ENCODE data around the gene NCK1. TPM values are rescaled to one million over a fixed set of nuclear protein-coding genes. Genes with fewer than 3 reads are reported as not detected.
"Not testable (repeated sequence)": the region's sequence is repeated elsewhere in the genome, so short reads cannot be mapped to it uniquely, and the experiment has no call there.

NCK1 gene
- total RNA-seq, 2 experiments from 2014 or later = 36.3 to 39.1 TPM

GRCh38 chr3:136973352-136973751 is 111.3 kb downstream of the NCK1 start:
- POLR2A ChIA-PET = no interaction called here
- no peak for DNase-seq
- CTCF ChIA-PET = no interaction called here

GRCh38 chr3:136974670-136975069 is 112.7 kb downstream of the NCK1 start:
- CTCF ChIA-PET = no interaction called here
- no peaks in the 10 kb centered on the region for H3K27me3 Mint-ChIP-seq (ENCODE audit: low read depth)

More at GRCh38 chr3:136973352-136973751, 111.3 kb downstream of the NCK1 start:
- peaks cover 18% of the 10 kb centered on the region for H3K9me3 Mint-ChIP-seq (ENCODE audit: insufficient read depth)
- no peaks in the 10 kb centered on the region for H3K4me1 Mint-ChIP-seq (ENCODE audit: low read depth)
- no peak overlapping the region for H3K27ac Mint-ChIP-seq
- no peak for ATAC-seq
- H3K27me3 Mint-ChIP-seq (ENCODE audit: low read depth) = no peaks in the 10 kb centered on the region
- peaks cover 5% of the 10 kb centered on the region for H3K36me3 Mint-ChIP-seq (ENCODE audit: low read depth)
- H3K4me3 Mint-ChIP-seq = no peak overlapping the region

GRCh38 chr3:136979204-136979603 is 117.2 kb downstream of the NCK1 start:
- H3K36me3 Mint-ChIP-seq (ENCODE audit: low read depth) = peaks cover 3% of the 10 kb centered on the region
- no peaks in the 10 kb centered on the region for H3K27me3 Mint-ChIP-seq (ENCODE audit: low read depth)
- no peak overlapping the region for H3K27ac Mint-ChIP-seq
- no peak for DNase-seq
- no peak overlapping the region for H3K4me3 Mint-ChIP-seq
- ATAC-seq = no peak
- ChIA-PET CTCF (no interaction called here), POLR2A (no interaction called here)
- H3K9me3 Mint-ChIP-seq (ENCODE audit: insufficient read depth) = peaks cover 9% of the 10 kb centered on the region
- H3K4me1 Mint-ChIP-seq (ENCODE audit: low read depth) = no peaks in the 10 kb centered on the region

More at GRCh38 chr3:136974670-136975069, 112.7 kb downstream of the NCK1 start:
- H3K4me1 Mint-ChIP-seq (ENCODE audit: low read depth) = no peaks in the 10 kb centered on the region
- no peak for DNase-seq
- no peak for ATAC-seq
- H3K27ac Mint-ChIP-seq = no peak overlapping the region
- POLR2A ChIA-PET = no interaction called here
- peaks cover 5% of the 10 kb centered on the region for H3K36me3 Mint-ChIP-seq (ENCODE audit: low read depth)
- H3K9me3 Mint-ChIP-seq (ENCODE audit: insufficient read depth) = peaks cover 18% of the 10 kb centered on the region
- H3K4me3 Mint-ChIP-seq = no peak overlapping the region

GRCh38 chr3:136979684-136980083 is 117.7 kb downstream of the NCK1 start:
- POLR2A ChIA-PET = no interaction called here
- no peak for ATAC-seq
- Mint-ChIP-seq H3K27me3 (ENCODE audit: low read depth) (no peaks in the 10 kb centered on the region), H3K4me3 (no peak overlapping the region), H3K36me3 (ENCODE audit: low read depth) (peaks cover 3% of the 10 kb centered on the region), H3K4me1 (ENCODE audit: low read depth) (no peaks in the 10 kb centered on the region), H3K9me3 (ENCODE audit: insufficient read depth) (peaks cover 4% of the 10 kb centered on the region), H3K27ac (no peak overlapping the region)
- CTCF ChIA-PET = no interaction called here
- DNase-seq = no peak

GRCh38 chr3:136982033-136982432 is 120.0 kb downstream of the NCK1 start:
- ChIA-PET POLR2A (no interaction called here), CTCF (no interaction called here)

GRCh38 chr3:136982520-136983138 is 120.6 kb downstream of the NCK1 start:
- Mint-ChIP-seq H3K27me3 (ENCODE audit: low read depth) (no peaks in the 10 kb centered on the region), H3K9me3 (ENCODE audit: insufficient read depth) (no peaks in the 10 kb centered on the region), H3K36me3 (ENCODE audit: low read depth) (no peaks in the 10 kb centered on the region), H3K4me3 (no peak overlapping the region), H3K4me1 (ENCODE audit: low read depth) (no peaks in the 10 kb centered on the region), H3K27ac (no peak overlapping the region)
- POLR2A ChIA-PET = no interaction called here
- CTCF ChIA-PET = interaction anchor here (1.5 kb wide), 1 partner anchor 50 kb away, joined by 3 read pairs; no protein-coding TSS in a partner anchor
- ATAC-seq (no peak), DNase-seq (no peak)

More at GRCh38 chr3:136982033-136982432, 120.0 kb downstream of the NCK1 start:
- Mint-ChIP-seq H3K27ac (no peak overlapping the region), H3K4me1 (ENCODE audit: low read depth) (no peaks in the 10 kb centered on the region), H3K36me3 (ENCODE audit: low read depth) (no peaks in the 10 kb centered on the region), H3K27me3 (ENCODE audit: low read depth) (no peaks in the 10 kb centered on the region), H3K4me3 (no peak overlapping the region), H3K9me3 (ENCODE audit: insufficient read depth) (no peaks in the 10 kb centered on the region)
- ATAC-seq = no peak
- no peak for DNase-seq

- no peaks in the 10 kb centered on the region for H3K9me3 Mint-ChIP-seq (ENCODE audit: insufficient read depth)
- H3K27me3 Mint-ChIP-seq (ENCODE audit: low read depth) = no peaks in the 10 kb centered on the region
- ATAC-seq (no peak), DNase-seq (no peak)
- no peaks in the 10 kb centered on the region for H3K4me1 Mint-ChIP-seq (ENCODE audit: low read depth)
- ChIA-PET POLR2A (interaction anchor here (0.6 kb wide), 1 partner anchor 123 kb away, joined by 3 read pairs; the partner anchor contains the start of gene NCK1), CTCF (no interaction called here)
- H3K4me3 Mint-ChIP-seq = no peak overlapping the region
- H3K27ac Mint-ChIP-seq = no peak overlapping the region
- no peaks in the 10 kb centered on the region for H3K36me3 Mint-ChIP-seq (ENCODE audit: low read depth)
These were observed 122.8 kb downstream of the NCK1 start for GRCh38 chr3:136984837-136985236.

- H3K27ac Mint-ChIP-seq; H3K9me3 Mint-ChIP-seq (ENCODE audit: insufficient read depth); H3K4me3 Mint-ChIP-seq; CTCF ChIA-PET; H3K36me3 Mint-ChIP-seq (ENCODE audit: low read depth); ATAC-seq; POLR2A ChIA-PET; DNase-seq; H3K27me3 Mint-ChIP-seq (ENCODE audit: low read depth); H3K4me1 Mint-ChIP-seq (ENCODE audit: low read depth): not testable (repeated sequence)
These were observed 125.5 kb downstream of the NCK1 start for GRCh38 chr3:136987398-136987980.

- ChIA-PET CTCF (interaction anchor here (1.7 kb wide), 1 partner anchor 25 kb away, joined by 6 read pairs; no protein-coding TSS in a partner anchor), POLR2A (no interaction called here)
- Mint-ChIP-seq H3K4me1 (ENCODE audit: low read depth) (no peaks in the 10 kb centered on the region), H3K27me3 (ENCODE audit: low read depth) (no peaks in the 10 kb centered on the region), H3K36me3 (ENCODE audit: low read depth) (no peaks in the 10 kb centered on the region), H3K27ac (no peak overlapping the region), H3K4me3 (no peak overlapping the region), H3K9me3 (ENCODE audit: insufficient read depth) (no peaks in the 10 kb centered on the region)
- DNase-seq (no peak), ATAC-seq (no peak)
These were observed 126.6 kb downstream of the NCK1 start for GRCh38 chr3:136988651-136989050.

GRCh38 chr3:136989781-136990524 is 127.9 kb downstream of the NCK1 start:
- H3K9me3 Mint-ChIP-seq (ENCODE audit: insufficient read depth) = no peaks in the 10 kb centered on the region
- DNase-seq (no peak), ATAC-seq (no peak)
- H3K27ac Mint-ChIP-seq = no peak overlapping the region
- no peaks in the 10 kb centered on the region for H3K27me3 Mint-ChIP-seq (ENCODE audit: low read depth)
- no peak overlapping the region for H3K4me3 Mint-ChIP-seq
- H3K4me1 Mint-ChIP-seq (ENCODE audit: low read depth) = no peaks in the 10 kb centered on the region
- H3K36me3 Mint-ChIP-seq (ENCODE audit: low read depth) = no peaks in the 10 kb centered on the region
- ChIA-PET CTCF (interaction anchor here (1.5 to 1.7 kb wide), 2 partner anchors 24 to 238 kb away, joined by 3 to 6 read pairs; partner anchors contain the start of gene STAG1), POLR2A (no interaction called here)

GRCh38 chr3:136990826-136991225 is 128.8 kb downstream of the NCK1 start:
- ATAC-seq = no peak
- Mint-ChIP-seq H3K4me1 (ENCODE audit: low read depth) (no peaks in the 10 kb centered on the region), H3K27me3 (ENCODE audit: low read depth) (no peaks in the 10 kb centered on the region), H3K36me3 (ENCODE audit: low read depth) (no peaks in the 10 kb centered on the region), H3K27ac (no peak overlapping the region), H3K9me3 (ENCODE audit: insufficient read depth) (no peaks in the 10 kb centered on the region), H3K4me3 (no peak overlapping the region)
- ChIA-PET CTCF (interaction anchor here (1.5 kb wide), 1 partner anchor 238 kb away, joined by 3 read pairs; the partner anchor contains the start of gene STAG1), POLR2A (no interaction called here)
- DNase-seq = no peak

GRCh38 chr3:136992115-136992514 is 130.1 kb downstream of the NCK1 start:
- ATAC-seq (no peak), DNase-seq (no peak)
- ChIA-PET CTCF (interaction anchor here (1.0 kb wide), 1 partner anchor 22 kb away, joined by 4 read pairs; no protein-coding TSS in a partner anchor), POLR2A (no interaction called here)
- Mint-ChIP-seq H3K9me3 (ENCODE audit: insufficient read depth) (no peaks in the 10 kb centered on the region), H3K4me1 (ENCODE audit: low read depth) (no peaks in the 10 kb centered on the region), H3K4me3 (no peak overlapping the region), H3K36me3 (ENCODE audit: low read depth) (no peaks in the 10 kb centered on the region), H3K27ac (no peak overlapping the region), H3K27me3 (ENCODE audit: low read depth) (no peaks in the 10 kb centered on the region)

Measured in activated CD8-positive, alpha-beta T cell treated with anti-CD3 and anti-CD28 coated beads, Interleukin-2, amount 10 ng/mL, durations not matched to agents 7 days and 5 days (primary cell).